ENCODE data around the gene INTS11.

Gene INTS11

GRCh38 chr1:1273512-1274298, 50.8 kb downstream of the INTS11 start, which contains the start of gene UBE2J2:
Gene UBE2J2, minus strand, starts transcription at chr1:1273854. Its CDS starts 5,862 bp downstream, at chr1:1267992.
- peak within 1 kb of the TSS; percentile 84 for H3K4me3 ChIP-seq (replicated peaks; ENCODE audit: low read depth, low read length)
- peak; percentile 94 for DNase-seq (ENCODE audit: low read depth)
- no peak for TF ChIP-seq CTCF (IDR thresholded peaks at IDR 0.05; ENCODE audit: low read length, missing control alignments)

- TF ChIP-seq CTCF (IDR thresholded peaks at IDR 0.05; ENCODE audit: low read length, missing control alignments): no peak
- peak overlapping the region; percentile 84 for H3K4me3 ChIP-seq (replicated peaks; ENCODE audit: low read depth, low read length)
- DNase-seq (ENCODE audit: low read depth): no peak
Measured at GRCh38 chr1:1273209-1273511, 51.3 kb downstream of the INTS11 start.

DNA sequence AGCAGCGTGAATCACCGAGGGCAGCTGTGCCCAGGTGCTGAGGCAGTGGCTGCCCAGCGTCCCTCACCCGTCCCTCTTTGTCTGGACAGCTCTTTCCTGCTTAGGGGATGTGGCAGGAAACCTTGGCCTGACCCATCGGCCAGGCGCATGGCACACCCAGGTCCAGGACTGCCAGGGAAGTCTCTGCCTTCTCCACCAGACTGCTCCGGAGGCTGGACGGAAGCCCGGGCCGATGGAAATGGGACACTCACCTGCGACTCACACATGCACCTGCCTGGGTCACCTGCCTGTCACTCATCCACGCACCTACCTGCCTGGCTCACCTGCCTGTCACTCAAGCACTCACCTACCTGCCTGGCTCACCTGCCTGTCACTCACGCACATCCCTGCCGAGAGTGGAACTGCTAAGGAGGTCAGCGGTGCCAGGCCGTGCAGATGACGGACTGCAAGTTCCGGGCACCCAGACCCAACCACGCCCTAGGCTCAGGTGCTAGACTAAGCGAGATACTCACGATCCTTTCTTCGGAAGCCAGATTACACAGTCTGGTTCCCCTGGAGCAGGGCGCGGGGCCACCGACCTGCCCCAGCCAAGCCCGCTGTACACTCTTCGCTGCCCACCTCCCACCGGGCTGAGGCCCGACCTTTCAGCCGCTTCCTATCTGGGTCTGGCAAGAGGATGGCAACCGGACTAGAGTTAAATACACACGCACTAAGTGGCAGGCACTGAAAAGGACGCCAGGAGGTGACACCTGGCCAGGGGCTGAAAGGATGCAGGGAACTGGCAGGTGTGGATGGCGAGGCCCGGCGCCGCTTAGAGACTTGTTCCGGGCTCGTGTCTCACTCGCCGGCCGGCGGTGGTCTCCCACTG, 51.9 kb downstream of the INTS11 start:
- TF ChIP-seq CTCF (IDR thresholded peaks at IDR 0.05; ENCODE audit: low read length, missing control alignments): no peak
- H3K4me3 ChIP-seq (replicated peaks; ENCODE audit: low read depth, low read length): peak overlapping the region; percentile 84
- no peak for DNase-seq (ENCODE audit: low read depth)

GRCh38 chr1:1270813-1271212, 53.6 kb downstream of the INTS11 start:
- H3K4me3 ChIP-seq (replicated peaks; ENCODE audit: low read depth, low read length): peak overlapping the region; percentile 15
- no peak for TF ChIP-seq CTCF (IDR thresholded peaks at IDR 0.05; ENCODE audit: low read length, missing control alignments)
- DNase-seq (ENCODE audit: low read depth): peak; percentile 67

DNA sequence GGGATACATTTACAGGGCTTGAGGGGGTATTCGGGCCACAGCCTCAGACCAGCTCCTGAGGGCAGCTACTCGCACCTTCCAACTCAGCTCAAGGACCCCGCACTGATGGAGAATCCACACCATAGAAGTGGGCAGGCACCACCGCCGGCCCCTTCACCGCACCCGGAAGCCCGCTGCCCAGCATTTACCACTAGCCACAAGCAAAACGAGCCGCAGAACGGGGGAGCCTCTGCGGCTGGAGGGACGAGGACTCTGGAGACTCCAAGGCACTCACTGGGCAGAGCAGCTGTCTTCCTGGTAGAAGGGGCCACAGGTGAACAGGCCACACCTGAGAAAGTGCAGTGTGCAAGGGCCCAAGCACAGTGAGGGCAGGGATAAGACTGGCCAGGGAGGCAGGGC, 56.2 kb downstream of the INTS11 start:
- no peak overlapping the region for H3K4me3 ChIP-seq (replicated peaks; ENCODE audit: low read depth, low read length)
- no peak for DNase-seq (ENCODE audit: low read depth)
- no peak for TF ChIP-seq CTCF (IDR thresholded peaks at IDR 0.05; ENCODE audit: low read length, missing control alignments)

DNA sequence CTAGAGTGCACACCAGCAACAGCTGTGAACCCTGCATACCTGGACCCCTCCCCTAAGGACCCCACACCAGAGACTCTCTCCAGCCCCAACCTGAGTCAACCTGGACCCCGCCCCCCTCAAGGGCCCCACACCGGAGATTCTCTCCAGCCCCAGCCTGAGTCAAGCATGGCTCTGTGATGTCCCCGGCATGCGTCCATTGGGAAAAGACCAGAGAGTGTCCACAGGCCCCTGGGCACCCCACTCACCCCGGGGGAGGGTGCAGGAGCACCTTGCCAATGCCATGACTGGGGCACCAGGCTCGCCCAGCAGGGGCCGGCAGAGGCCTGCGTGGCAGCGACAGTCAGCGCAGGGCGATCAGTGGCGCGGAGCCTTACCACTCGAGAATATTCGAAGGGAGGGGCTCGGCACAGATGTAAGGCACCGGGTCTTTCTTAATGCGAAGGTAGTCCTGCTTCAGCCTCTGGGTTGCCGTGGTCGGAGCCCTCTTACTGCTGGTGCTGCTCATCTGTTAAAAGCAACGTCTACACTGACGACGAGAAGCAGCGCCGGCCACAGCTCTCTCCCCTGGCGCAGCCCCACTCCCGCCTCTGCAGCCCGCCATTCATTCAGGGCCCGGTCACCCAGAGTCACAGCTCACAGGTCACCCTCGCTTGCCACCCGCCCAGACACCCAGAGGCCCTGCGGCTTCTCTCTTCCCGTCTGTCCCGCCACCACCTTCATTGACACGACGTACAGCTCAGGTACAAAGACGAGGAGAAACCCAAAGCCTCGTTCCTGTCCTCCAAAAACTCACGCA, 56.8 kb downstream of the INTS11 start:
- no peak for DNase-seq (ENCODE audit: low read depth)
- TF ChIP-seq CTCF (IDR thresholded peaks at IDR 0.05; ENCODE audit: low read length, missing control alignments): no peak
- H3K4me3 ChIP-seq (replicated peaks; ENCODE audit: low read depth, low read length): no peak overlapping the region
